NCI-H2081 treated with DMSO at 0.1 percent for 48 hours (cell line): ENCODE data around the gene SNRPN.
"Not testable (repeated sequence)": the region's sequence is repeated elsewhere in the genome, so short reads cannot be mapped to it uniquely, and the experiment has no call there.

ENCODE experiments used
- DNase-seq: peaks from one replicate; lab custom pipeline; 2025; lab: John Stamatoyannopoulos, UW

SNRPN gene

GRCh38 chr15:24971052-24971451 is 16.3 kb downstream of the SNRPN start:
- DNase-seq: no peak

- no peak for DNase-seq
Measured at GRCh38 chr15:24971772-24972171, 17.0 kb downstream of the SNRPN start.

- DNase-seq: not testable (repeated sequence)
Measured at GRCh38 chr15:24972707-24973106, 17.9 kb downstream of the SNRPN start.

GRCh38 chr15:24976932-24977331 is 22.1 kb downstream of the SNRPN start:
- no peak for DNase-seq

- DNase-seq: no peak
Measured at GRCh38 chr15:24977686-24978085, 22.9 kb downstream of the SNRPN start.

GRCh38 chr15:24985224-24985623 is 30.4 kb downstream of the SNRPN start:
- DNase-seq: no peak

GRCh38 chr15:24986653-24987052 is 31.9 kb downstream of the SNRPN start:
- no peak for DNase-seq

- DNase-seq: no peak
Measured at GRCh38 chr15:25019434-25019833, 64.6 kb downstream of the SNRPN start.

GRCh38 chr15:25022233-25022632 is 67.4 kb downstream of the SNRPN start:
- no peak for DNase-seq
